ENCODE results near the gene TMEM169. TPM values are rescaled to one million over a fixed set of nuclear protein-coding genes. Genes with fewer than 3 reads are reported as not detected.

Gene TMEM169
- total RNA-seq, 2 donors from 2014 or later: 1.7 to 1.8 TPM

- no peak for DNase-seq (ENCODE audit: low spot score in 2 of 2)
Measured at GRCh38 chr2:216083464-216084281, 2.0 kb downstream of the TMEM169 start.

GRCh38 chr2:216084547-216084946 lies 2.8 kb downstream of the TMEM169 start:
- Mint-ChIP-seq H3K27ac (peak overlapping the region; percentile 51 to 72), H3K9me3 (peaks cover 0 to 5% of the 10 kb centered on the region in 2 donors), H3K36me3 (peaks cover 5 to 6% of the 10 kb centered on the region in 2 donors)
- DNase-seq (ENCODE audit: low spot score in 2 of 2) (peak in 1 of 2 donors; percentile 12), ATAC-seq (no peak)

More at GRCh38 chr2:216083464-216084281, 2.0 kb downstream of the TMEM169 start:
- peaks cover 0 to under 1% of the 10 kb centered on the region in 2 donors for H3K9me3 Mint-ChIP-seq
- H3K36me3 Mint-ChIP-seq: peaks cover 5 to 6% of the 10 kb centered on the region in 2 donors
- no peak for ATAC-seq
- H3K27ac Mint-ChIP-seq: peak overlapping the region in 1 of 2 donors; percentile 85

GRCh38 chr2:216086207-216086893 lies 4.6 kb downstream of the TMEM169 start:
- ATAC-seq: no peak
- Mint-ChIP-seq H3K27ac (no peak overlapping the region), H3K9me3 (peaks cover 0 to 5% of the 10 kb centered on the region in 2 donors), H3K36me3 (peaks cover 3 to 10% of the 10 kb centered on the region in 2 donors)
- DNase-seq (ENCODE audit: low spot score in 2 of 2): no peak

GRCh38 chr2:216090369-216090786 lies 8.7 kb downstream of the TMEM169 start:
- DNase-seq (ENCODE audit: low spot score in 2 of 2) (no peak), ATAC-seq (peak; percentile 84 to 93)
- H3K27ac Mint-ChIP-seq: peak overlapping the region; percentile 3 to 67
- peaks cover 0 to 8% of the 10 kb centered on the region in 2 donors for H3K9me3 Mint-ChIP-seq
- peaks cover 0 to 7% of the 10 kb centered on the region in 2 donors for H3K36me3 Mint-ChIP-seq

- Mint-ChIP-seq H3K9me3 (peaks cover 0 to 8% of the 10 kb centered on the region in 2 donors), H3K27ac (no peak overlapping the region), H3K36me3 (peaks cover 0 to 7% of the 10 kb centered on the region in 2 donors)
- ATAC-seq: no peak
- DNase-seq (ENCODE audit: low spot score in 2 of 2): no peak
Measured at GRCh38 chr2:216092646-216093045, 10.9 kb downstream of the TMEM169 start.

- Mint-ChIP-seq H3K9me3 (peaks cover 0 to 3% of the 10 kb centered on the region in 2 donors), H3K27ac (no peak overlapping the region), H3K36me3 (peaks cover 0 to 6% of the 10 kb centered on the region in 2 donors)
- ATAC-seq (no peak), DNase-seq (ENCODE audit: low spot score in 2 of 2) (no peak)
Measured at GRCh38 chr2:216094701-216095100, 13.0 kb downstream of the TMEM169 start.

- DNase-seq (ENCODE audit: low spot score in 2 of 2): no peak
- ATAC-seq: no peak
- Mint-ChIP-seq H3K9me3 (no peaks in the 10 kb centered on the region), H3K36me3 (no peaks in the 10 kb centered on the region), H3K27ac (no peak overlapping the region)
Measured at GRCh38 chr2:216098421-216099334, 17.0 kb downstream of the TMEM169 start.

GRCh38 chr2:216101109-216101508 lies 19.4 kb downstream of the TMEM169 start:
- Mint-ChIP-seq H3K9me3 (no peaks in the 10 kb centered on the region), H3K27ac (no peak overlapping the region), H3K36me3 (no peaks in the 10 kb centered on the region)
- DNase-seq (ENCODE audit: low spot score in 2 of 2) (no peak), ATAC-seq (no peak)

- Mint-ChIP-seq H3K27ac (no peak overlapping the region), H3K9me3 (no peaks in the 10 kb centered on the region), H3K36me3 (no peaks in the 10 kb centered on the region)
- no peak for ATAC-seq
- DNase-seq (ENCODE audit: low spot score in 2 of 2): no peak
Measured at GRCh38 chr2:216103213-216103612, 21.5 kb downstream of the TMEM169 start.

GRCh38 chr2:216104691-216105090 lies 23.0 kb downstream of the TMEM169 start:
- ATAC-seq: no peak
- no peak overlapping the region for H3K27ac Mint-ChIP-seq
- no peak for DNase-seq (ENCODE audit: low spot score in 2 of 2)
- H3K36me3 Mint-ChIP-seq: peaks cover 7 to 8% of the 10 kb centered on the region in 2 donors
- no peaks in the 10 kb centered on the region for H3K9me3 Mint-ChIP-seq

GRCh38 chr2:216107320-216107719 lies 25.6 kb downstream of the TMEM169 start:
- ATAC-seq (no peak), DNase-seq (ENCODE audit: low spot score in 2 of 2) (no peak)
- Mint-ChIP-seq H3K36me3 (peaks cover 32 to 34% of the 10 kb centered on the region in 2 donors), H3K27ac (no peak overlapping the region), H3K9me3 (no peaks in the 10 kb centered on the region)

- no peak for DNase-seq (ENCODE audit: low spot score in 2 of 2)
- H3K27ac Mint-ChIP-seq: peak overlapping the region; percentile 37 to 93
- H3K9me3 Mint-ChIP-seq: no peaks in the 10 kb centered on the region
- ATAC-seq: no peak
- H3K36me3 Mint-ChIP-seq: peaks cover 35 to 37% of the 10 kb centered on the region in 2 donors
Measured at GRCh38 chr2:216107760-216108159, 26.0 kb downstream of the TMEM169 start.

GRCh38 chr2:216108310-216108966 lies 26.7 kb downstream of the TMEM169 start:
- DNase-seq (ENCODE audit: low spot score in 2 of 2) (no peak), ATAC-seq (no peak)
- Mint-ChIP-seq H3K36me3 (peaks cover 41 to 43% of the 10 kb centered on the region in 2 donors), H3K9me3 (no peaks in the 10 kb centered on the region), H3K27ac (peak overlapping the region; percentile 93 to 100)

- peak; percentile 72 to 91 for ATAC-seq
- H3K36me3 Mint-ChIP-seq: peaks cover 46 to 51% of the 10 kb centered on the region in 2 donors
- H3K27ac Mint-ChIP-seq: peak within 1 kb of the TSS; percentile 93 to 100
- DNase-seq (ENCODE audit: low spot score in 2 of 2): peak; percentile 97 to 99
- no peaks in the 10 kb centered on the region for H3K9me3 Mint-ChIP-seq
Measured at GRCh38 chr2:216108967-216109921, 27.5 kb downstream of the TMEM169 start, which contains the start of gene XRCC5. Gene XRCC5, plus strand, starts transcription at chr2:216109348. Its CDS starts 89 bp downstream, at chr2:216109437.

Measured in activated naive CD4-positive, alpha-beta T cell treated with anti-CD3 and anti-CD28 coated beads, Interleukin-2, amount 50 U/mL, for 72 hours (primary cell).